HTERT RPE-1 (cell line): ENCODE results near the gene SSX2.
"Not testable (repeated sequence)": the region's sequence is repeated elsewhere in the genome, so short reads cannot be mapped to it uniquely, and the experiment has no call there.

Experiments used
- in situ Hi-C: fragments of 300-500 bp; cut with MboI; formaldehyde crosslinking; loops from 4 replicates; pipeline ENCODE4 v1.14.3; 2020; ENCODE audit warnings: low sequenced_read_pairs

The SSX2 gene

GRCh38 chrX:52707078-52707477 lies at the start of gene SSX2:
Gene SSX2, minus strand, starts transcription at chrX:52707178. Its CDS starts 1,429 bp downstream, at chrX:52705749.
- in situ Hi-C loops = not testable (repeated sequence)

GRCh38 chrX:52750952-52751351 lies 44.0 kb upstream of the SSX2 start, which contains the start of gene SSX2B:
Gene SSX2B, plus strand, starts transcription at chrX:52751252. Its CDS starts 1,429 bp downstream, at chrX:52752681.
- in situ Hi-C loops = not testable (repeated sequence)

GRCh38 chrX:52692034-52692433 lies 14.9 kb downstream of the SSX2 start:
- in situ Hi-C loops = not testable (repeated sequence)

GRCh38 chrX:52662218-52662617 lies 44.8 kb downstream of the SSX2 start:
- in situ Hi-C loops = not testable (repeated sequence)

- in situ Hi-C loops = not testable (repeated sequence)
Measured at GRCh38 chrX:52655475-52655874, 51.5 kb downstream of the SSX2 start.

GRCh38 chrX:52654800-52655199 lies 52.2 kb downstream of the SSX2 start, which contains the start of gene SSX7:
Gene SSX7, minus strand, starts transcription at chrX:52654900. Its CDS starts 1,428 bp downstream, at chrX:52653472.
- in situ Hi-C loops = not testable (repeated sequence)

GRCh38 chrX:52650676-52651075 lies 56.3 kb downstream of the SSX2 start:
- in situ Hi-C loops = not testable (repeated sequence)

GRCh38 chrX:52648956-52649355 lies 58.0 kb downstream of the SSX2 start:
- in situ Hi-C loops = not testable (repeated sequence)
